Measurements from ENCODE around the gene FANK1.

DNA sequence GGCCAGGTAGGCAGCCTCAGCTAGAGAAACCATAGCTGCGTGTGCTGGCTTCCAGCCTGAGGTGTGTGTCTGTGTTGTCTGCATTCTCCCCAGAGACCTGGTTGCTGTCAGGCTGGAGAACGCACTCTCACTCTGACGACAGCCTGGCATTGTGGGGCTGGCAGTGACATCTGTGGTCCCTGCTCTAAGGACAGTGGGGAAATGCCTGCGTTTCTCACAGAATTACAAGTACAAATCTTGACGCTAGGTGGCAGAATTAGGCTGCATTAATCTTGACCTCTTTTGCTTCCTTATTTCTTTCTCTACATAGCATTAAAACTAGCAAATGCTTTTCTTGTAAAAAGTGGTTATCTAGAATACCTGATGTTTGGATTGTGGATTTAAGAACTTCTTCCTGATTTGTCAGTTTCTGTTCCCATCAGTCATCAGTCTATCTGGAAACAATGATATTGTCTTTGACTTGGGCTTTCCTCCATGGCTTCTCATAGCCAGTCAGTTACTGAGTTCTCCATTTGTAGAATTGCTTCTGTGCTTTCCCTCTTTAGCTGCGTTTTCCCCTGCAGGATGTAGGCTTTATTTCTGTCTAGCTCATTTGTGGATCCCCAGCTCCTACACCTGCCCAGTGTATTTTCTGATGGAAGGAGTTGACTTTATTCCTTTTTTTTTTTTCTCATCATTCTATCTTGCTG, 86.0 kb downstream of the FANK1 start:
- TF ChIP-seq, protein P1, sequence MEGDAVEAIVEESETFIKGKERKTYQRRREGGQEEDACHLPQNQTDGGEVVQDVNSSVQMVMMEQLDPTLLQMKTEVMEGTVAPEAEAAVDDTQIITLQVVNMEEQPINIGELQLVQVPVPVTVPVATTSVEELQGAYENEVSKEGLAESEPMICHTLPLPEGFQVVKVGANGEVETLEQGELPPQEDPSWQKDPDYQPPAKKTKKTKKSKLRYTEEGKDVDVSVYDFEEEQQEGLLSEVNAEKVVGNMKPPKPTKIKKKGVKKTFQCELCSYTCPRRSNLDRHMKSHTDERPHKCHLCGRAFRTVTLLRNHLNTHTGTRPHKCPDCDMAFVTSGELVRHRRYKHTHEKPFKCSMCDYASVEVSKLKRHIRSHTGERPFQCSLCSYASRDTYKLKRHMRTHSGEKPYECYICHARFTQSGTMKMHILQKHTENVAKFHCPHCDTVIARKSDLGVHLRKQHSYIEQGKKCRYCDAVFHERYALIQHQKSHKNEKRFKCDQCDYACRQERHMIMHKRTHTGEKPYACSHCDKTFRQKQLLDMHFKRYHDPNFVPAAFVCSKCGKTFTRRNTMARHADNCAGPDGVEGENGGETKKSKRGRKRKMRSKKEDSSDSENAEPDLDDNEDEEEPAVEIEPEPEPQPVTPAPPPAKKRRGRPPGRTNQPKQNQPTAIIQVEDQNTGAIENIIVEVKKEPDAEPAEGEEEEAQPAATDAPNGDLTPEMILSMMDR (IDR thresholded peaks at IDR 0.05): peak; percentile 85
- no peak for TF ChIP-seq EZH2 (IDR thresholded peaks at IDR 0.05; ENCODE audit: borderline replicate concordance, insufficient read depth, low read depth, low read length, poor library complexity, severe bottlenecking)
